Hepatocyte (in vitro differentiated cells): ENCODE data around the gene ARHGAP6. TPM values are rescaled to one million over a fixed set of nuclear protein-coding genes. Genes with fewer than 3 reads are reported as not detected.

ENCODE experiments used
- DNase-seq: peaks from one replicate; pipeline ENCODE4 v3.0.0-alpha.2; 2016; ENCODE audit warnings: low spot score
- H2AFZ ChIP-seq: fragments of 200-600 bp; sonication (generic); 2 replicates; pipeline ENCODE4 v1.6.0; 2016; ENCODE audit warnings: antibody characterized with exemption, mild to moderate bottlenecking
- H3K27ac ChIP-seq: fragments of 200-600 bp; sonication (generic); 2 replicates; pipeline ENCODE4 v1.5.1; 2016; ENCODE audit warnings: mild to moderate bottlenecking
- H3K27me3 ChIP-seq: fragments of 200-600 bp; sonication (generic); 2 replicates; pipeline ENCODE4 v1.6.1; 2016
- H3K36me3 ChIP-seq: fragments of 200-600 bp; sonication (generic); replicated peaks from 2 replicates; pipeline ENCODE4 v1.5.1; 2016; ENCODE audit warnings: low read depth; ENCODE audit not compliant: insufficient read depth
- H3K4me1 ChIP-seq: fragments of 200-600 bp; sonication (generic); 2 replicates; pipeline ENCODE4 v1.5.1; 2016; ENCODE audit warnings: mild to moderate bottlenecking, moderate library complexity; ENCODE audit not compliant: insufficient read depth
- H3K4me2 ChIP-seq: fragments of 200-600 bp; sonication (generic); 2 replicates; pipeline ENCODE4 v1.6.0; 2016
- H3K4me3 ChIP-seq: fragments of 200-600 bp; sonication (generic); 2 replicates; pipeline ENCODE4 v1.5.1; 2016; ENCODE audit warnings: mild to moderate bottlenecking
- H3K79me2 ChIP-seq: fragments of 200-600 bp; sonication (generic); 2 replicates; pipeline ENCODE4 v1.6.0; 2017; ENCODE audit warnings: mild to moderate bottlenecking
- H3K9me2 ChIP-seq: fragments of 200-600 bp; sonication (generic); replicated peaks from 2 replicates; pipeline ENCODE4 v1.6.0; 2017; ENCODE audit warnings: mild to moderate bottlenecking; ENCODE audit not compliant: insufficient read depth
- H3K9me3 ChIP-seq: fragments of 200-600 bp; sonication (generic); 2 replicates; pipeline ENCODE4 v1.5.1; 2016; ENCODE audit warnings: low read depth, mild to moderate bottlenecking
- H4K20me1 ChIP-seq: fragments of 200-600 bp; sonication (generic); 2 replicates; pipeline ENCODE4 v1.6.0; 2016; ENCODE audit warnings: mild to moderate bottlenecking; ENCODE audit not compliant: insufficient read depth, poor library complexity, severe bottlenecking
- EZH2 ChIP-seq: fragments of 200-600 bp; sonication (generic); IDR thresholded peaks from 2 replicates; pipeline ENCODE4 v1.6.1; 2016; ENCODE audit warnings: antibody characterized with exemption, mild to moderate bottlenecking, borderline replicate concordance
- EZH2phosphoT487 ChIP-seq: fragments of 200-600 bp; sonication (generic); IDR thresholded peaks from one replicate; pipeline ENCODE4 v1.6.1; 2018; ENCODE audit warnings: antibody characterized with exemption, mild to moderate bottlenecking, low read depth, moderate library complexity; ENCODE audit not compliant: unreplicated experiment, severe bottlenecking
- WGBS: methylation state at CpG from one replicate; pipeline ENCODE4 v1.1.6; 2016; ENCODE audit warnings: low lambda C conversion rate; ENCODE audit errors: missing lambda C conversion rate; 5-methylcytosine and 5-hydroxymethylcytosine counted together
- polyA plus RNA-seq: library from polyadenylated mRNA; unstranded; fragments of >200 nt; fragmentation: Nextera tagmentation; extraction: Ambion mirVana; gene quantifications from 2 replicates; pipeline ENCODE4 v1.2.1, GENCODE V29; 2016
- total RNA-seq: library from RNA; depleted of rRNA; stranded (reverse); fragments of >200 nt; gene quantifications from 2 replicates; pipeline ENCODE4 v1.2.3, GENCODE V29; 2014
- TF ChIP-seq, protein P1 (sequence below): fragments of 200-600 bp; sonication (generic); IDR thresholded peaks from 2 replicates; pipeline ENCODE4 v1.5.1; 2016; ENCODE audit warnings: antibody characterized with exemption, mild to moderate bottlenecking; ENCODE audit not compliant: poor library complexity

ARHGAP6 gene
- total and polyA plus RNA-seq, 2 experiments from 2014 or later = 4.9 to 6.9 TPM

DNA sequence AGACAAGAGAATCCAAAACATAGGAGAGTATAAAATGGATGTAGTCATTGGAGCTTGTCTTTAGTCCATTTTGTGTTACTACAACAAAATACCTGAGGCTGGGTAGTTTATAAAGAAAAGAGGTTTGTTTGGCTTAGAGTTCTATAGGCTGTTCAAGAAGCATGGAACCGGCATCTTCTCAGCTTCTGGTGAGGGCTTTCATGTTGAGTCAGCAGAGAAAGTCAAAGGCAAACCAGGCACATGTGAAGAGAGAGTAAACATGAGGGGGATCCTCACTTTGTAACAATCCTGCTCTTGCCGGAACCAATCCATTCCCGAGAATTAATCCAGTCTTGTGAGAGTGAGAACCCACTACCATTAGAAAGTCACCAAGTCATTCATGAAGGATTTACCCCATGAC, 562.7 kb downstream of the ARHGAP6 start:
- TF ChIP-seq, protein P1, sequence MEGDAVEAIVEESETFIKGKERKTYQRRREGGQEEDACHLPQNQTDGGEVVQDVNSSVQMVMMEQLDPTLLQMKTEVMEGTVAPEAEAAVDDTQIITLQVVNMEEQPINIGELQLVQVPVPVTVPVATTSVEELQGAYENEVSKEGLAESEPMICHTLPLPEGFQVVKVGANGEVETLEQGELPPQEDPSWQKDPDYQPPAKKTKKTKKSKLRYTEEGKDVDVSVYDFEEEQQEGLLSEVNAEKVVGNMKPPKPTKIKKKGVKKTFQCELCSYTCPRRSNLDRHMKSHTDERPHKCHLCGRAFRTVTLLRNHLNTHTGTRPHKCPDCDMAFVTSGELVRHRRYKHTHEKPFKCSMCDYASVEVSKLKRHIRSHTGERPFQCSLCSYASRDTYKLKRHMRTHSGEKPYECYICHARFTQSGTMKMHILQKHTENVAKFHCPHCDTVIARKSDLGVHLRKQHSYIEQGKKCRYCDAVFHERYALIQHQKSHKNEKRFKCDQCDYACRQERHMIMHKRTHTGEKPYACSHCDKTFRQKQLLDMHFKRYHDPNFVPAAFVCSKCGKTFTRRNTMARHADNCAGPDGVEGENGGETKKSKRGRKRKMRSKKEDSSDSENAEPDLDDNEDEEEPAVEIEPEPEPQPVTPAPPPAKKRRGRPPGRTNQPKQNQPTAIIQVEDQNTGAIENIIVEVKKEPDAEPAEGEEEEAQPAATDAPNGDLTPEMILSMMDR = no peak
- TF ChIP-seq EZH2phosphoT487 (no peak), EZH2 (no peak)
- Histone ChIP-seq H3K4me2 (no peak overlapping the region), H3K36me3 (no peaks in the 10 kb centered on the region), H3K4me3 (no peak overlapping the region), H3K4me1 (peaks cover 5% of the 10 kb centered on the region), H4K20me1 (no peaks in the 10 kb centered on the region), H3K27ac (no peak overlapping the region), H2AFZ (no peak overlapping the region), H3K79me2 (no peaks in the 10 kb centered on the region), H3K9me3 (no peaks in the 10 kb centered on the region), H3K27me3 (no peaks in the 10 kb centered on the region), H3K9me2 (no peaks in the 10 kb centered on the region)
- no peak for DNase-seq
- WGBS = 88% methylated on average over 3 of the region's 3 CpGs

DNA sequence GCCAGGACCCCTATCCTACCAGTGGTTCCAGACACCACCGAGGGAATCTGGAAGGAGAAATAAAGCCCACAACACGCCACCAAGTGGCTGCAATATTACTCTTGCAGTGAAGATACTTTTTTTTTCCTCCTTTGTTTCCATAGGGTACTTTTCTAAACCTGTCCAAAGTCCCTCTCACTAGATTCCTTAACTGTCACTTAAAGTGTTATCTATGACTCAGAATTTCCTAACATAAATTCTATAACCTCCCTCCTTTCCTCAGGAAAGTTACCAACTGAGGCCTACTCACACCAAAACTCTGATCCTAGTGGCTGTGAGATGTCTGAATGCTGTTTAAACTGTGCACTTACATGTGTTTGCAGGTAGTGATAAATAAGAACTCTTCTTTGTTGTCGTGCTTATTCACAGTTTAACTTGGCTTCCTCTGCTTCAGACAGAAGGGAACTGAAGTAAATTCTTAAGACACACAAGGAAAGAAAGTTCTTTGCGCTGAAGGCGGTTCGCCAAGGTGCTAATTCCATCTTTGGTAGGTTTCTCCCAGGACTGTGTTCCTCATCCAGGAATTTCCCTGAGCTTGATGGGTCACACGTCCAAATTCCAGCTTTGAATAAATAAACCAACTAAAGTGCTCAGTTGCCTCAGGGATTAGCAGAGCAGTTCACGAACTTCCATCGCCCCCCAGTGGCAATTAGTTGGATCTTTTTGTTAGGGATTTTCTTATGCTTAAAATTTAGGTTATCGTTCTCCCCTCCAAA, 565.3 kb downstream of the ARHGAP6 start:
- no peak overlapping the region for H2AFZ ChIP-seq
- peak overlapping the region; percentile 42 for H3K4me2 ChIP-seq
- WGBS = 36% methylated on average over 10 of the region's 10 CpGs

DNA sequence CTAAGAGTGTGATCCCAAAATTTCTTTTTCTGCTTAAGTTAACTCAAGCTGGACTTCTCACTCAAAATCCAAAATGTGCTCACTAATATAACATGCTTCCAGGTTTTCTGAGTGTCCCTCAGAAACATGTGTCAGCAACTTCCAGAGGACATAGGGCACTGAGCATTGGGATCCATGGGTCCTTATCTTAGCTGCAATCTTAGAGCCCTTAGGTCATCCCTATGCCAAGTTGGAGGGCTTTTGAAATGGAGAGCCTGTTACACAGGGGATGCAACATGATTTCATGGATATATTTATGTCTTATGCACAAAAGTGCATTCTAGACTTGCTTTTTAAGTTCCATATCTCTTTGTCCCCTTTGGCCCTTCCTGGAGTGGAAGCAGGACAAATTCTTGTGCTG, 566.3 kb downstream of the ARHGAP6 start:
- TF ChIP-seq EZH2phosphoT487 (no peak), EZH2 (no peak)
- TF ChIP-seq, protein P1 = no peak
- H3K4me2 ChIP-seq = no peak overlapping the region

More for the DNA sequence above, 565.3 kb downstream of the ARHGAP6 start:
- peaks cover 5% of the 10 kb centered on the region for H3K4me1 ChIP-seq
- no peaks in the 10 kb centered on the region for H3K9me3 ChIP-seq
- peak; percentile 72 for DNase-seq
- no peaks in the 10 kb centered on the region for H3K9me2 ChIP-seq
- H4K20me1 ChIP-seq = no peaks in the 10 kb centered on the region
- H3K27ac ChIP-seq = peak overlapping the region; percentile 93
- no peaks in the 10 kb centered on the region for H3K36me3 ChIP-seq
- H3K27me3 ChIP-seq = no peaks in the 10 kb centered on the region
- TF ChIP-seq, protein P1 = peak; percentile 61
- no peak for TF ChIP-seq EZH2
- H3K79me2 ChIP-seq = no peaks in the 10 kb centered on the region
- no peak overlapping the region for H3K4me3 ChIP-seq

DNA sequence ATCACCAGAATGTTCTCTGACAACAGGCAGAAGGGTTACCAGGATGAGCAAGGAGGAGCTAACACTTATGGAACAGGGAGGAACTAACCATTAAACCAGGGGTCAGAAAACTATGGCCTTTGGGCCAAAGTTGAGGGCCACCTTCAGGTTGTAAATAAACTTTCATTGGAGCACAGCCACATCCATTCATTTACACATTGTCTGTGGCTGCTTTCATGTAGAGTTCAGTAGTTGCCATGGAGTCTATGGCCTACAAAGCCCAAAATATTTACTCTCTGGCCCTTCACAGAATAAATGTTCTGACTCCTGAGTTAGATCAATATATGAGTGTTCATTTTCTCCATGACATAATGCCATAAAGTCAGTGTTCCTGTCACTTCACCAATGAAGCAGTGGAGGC, 567.8 kb downstream of the ARHGAP6 start:
- Histone ChIP-seq H3K4me3 (no peak overlapping the region), H3K4me1 (peaks cover 5% of the 10 kb centered on the region), H3K4me2 (no peak overlapping the region), H3K27ac (no peak overlapping the region), H3K79me2 (no peaks in the 10 kb centered on the region), H2AFZ (no peak overlapping the region), H3K9me3 (no peaks in the 10 kb centered on the region), H3K27me3 (no peaks in the 10 kb centered on the region), H3K36me3 (no peaks in the 10 kb centered on the region), H4K20me1 (no peaks in the 10 kb centered on the region), H3K9me2 (no peaks in the 10 kb centered on the region)
- DNase-seq = no peak
- TF ChIP-seq, protein P1 = no peak
- TF ChIP-seq EZH2phosphoT487 (no peak), EZH2 (no peak)

More for the DNA sequence above, 566.3 kb downstream of the ARHGAP6 start:
- no peaks in the 10 kb centered on the region for H4K20me1 ChIP-seq
- no peak overlapping the region for H2AFZ ChIP-seq
- H3K36me3 ChIP-seq = no peaks in the 10 kb centered on the region
- no peak overlapping the region for H3K4me3 ChIP-seq
- peak overlapping the region; percentile 93 for H3K27ac ChIP-seq
- DNase-seq = no peak
- H3K9me2 ChIP-seq = no peaks in the 10 kb centered on the region
- no peaks in the 10 kb centered on the region for H3K79me2 ChIP-seq
- H3K4me1 ChIP-seq = peaks cover 5% of the 10 kb centered on the region
- H3K9me3 ChIP-seq = no peaks in the 10 kb centered on the region
- H3K27me3 ChIP-seq = no peaks in the 10 kb centered on the region
